ENCODE data around the gene EEA1.

DNA sequence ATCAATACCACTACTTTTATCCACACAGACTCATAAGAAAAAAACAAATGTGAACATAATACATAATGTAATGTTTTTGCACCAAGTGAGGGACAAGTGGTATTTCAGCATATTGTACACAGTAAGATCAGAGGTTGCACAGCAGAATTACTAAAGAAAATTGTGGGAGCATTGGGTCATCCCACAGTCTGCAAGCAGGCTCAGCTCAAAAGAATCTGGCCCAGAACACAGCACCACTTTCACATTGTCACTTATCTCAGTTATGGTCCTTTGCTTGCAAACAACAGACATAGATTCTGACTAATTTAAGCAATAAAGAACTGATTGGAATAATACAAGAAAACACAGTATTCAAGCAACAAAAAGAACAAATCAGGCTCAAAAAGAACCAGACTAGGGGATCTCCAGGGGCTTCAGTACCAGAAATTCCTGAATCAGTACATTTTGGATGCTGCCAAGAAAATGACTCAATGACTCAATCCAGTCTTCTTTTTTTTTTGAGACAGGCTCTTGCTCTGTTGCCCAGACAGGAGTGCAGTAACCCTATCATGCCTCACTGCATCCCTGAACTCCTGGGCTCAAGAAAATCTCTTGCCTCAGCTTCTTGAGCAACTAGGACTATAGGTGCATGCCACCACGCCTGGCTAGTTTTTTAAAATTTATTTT lies 42.9 kb upstream of the EEA1 start:
- TF ChIP-seq, protein P1, sequence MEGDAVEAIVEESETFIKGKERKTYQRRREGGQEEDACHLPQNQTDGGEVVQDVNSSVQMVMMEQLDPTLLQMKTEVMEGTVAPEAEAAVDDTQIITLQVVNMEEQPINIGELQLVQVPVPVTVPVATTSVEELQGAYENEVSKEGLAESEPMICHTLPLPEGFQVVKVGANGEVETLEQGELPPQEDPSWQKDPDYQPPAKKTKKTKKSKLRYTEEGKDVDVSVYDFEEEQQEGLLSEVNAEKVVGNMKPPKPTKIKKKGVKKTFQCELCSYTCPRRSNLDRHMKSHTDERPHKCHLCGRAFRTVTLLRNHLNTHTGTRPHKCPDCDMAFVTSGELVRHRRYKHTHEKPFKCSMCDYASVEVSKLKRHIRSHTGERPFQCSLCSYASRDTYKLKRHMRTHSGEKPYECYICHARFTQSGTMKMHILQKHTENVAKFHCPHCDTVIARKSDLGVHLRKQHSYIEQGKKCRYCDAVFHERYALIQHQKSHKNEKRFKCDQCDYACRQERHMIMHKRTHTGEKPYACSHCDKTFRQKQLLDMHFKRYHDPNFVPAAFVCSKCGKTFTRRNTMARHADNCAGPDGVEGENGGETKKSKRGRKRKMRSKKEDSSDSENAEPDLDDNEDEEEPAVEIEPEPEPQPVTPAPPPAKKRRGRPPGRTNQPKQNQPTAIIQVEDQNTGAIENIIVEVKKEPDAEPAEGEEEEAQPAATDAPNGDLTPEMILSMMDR (conservative IDR thresholded peaks at IDR 0.05 in 1 of 2, IDR thresholded peaks at IDR 0.05 in 1 of 2; ENCODE audit: low read depth in 1 of 2, low read length in 2 of 2) = no peak
- TF ChIP-seq EZH2 (IDR thresholded peaks at IDR 0.05; ENCODE audit: low read length, missing control alignments) = no peak
